B cell (primary cell): ENCODE measurements around the gene SNAP47. TPM values are rescaled to one million over a fixed set of nuclear protein-coding genes. Genes with fewer than 3 reads are reported as not detected.

Experiments used
- ATAC-seq: fragments of 200-7000 bp; cut with Tn5 transposase; one replicate; pipeline ENCODE4 v1.10.0; 2021; ENCODE audit warnings: low read depth, mild to moderate bottlenecking, moderate number of reproducible peaks, moderate library complexity
- CTCF ChIA-PET: fragments of 350-600 bp; sonication (Branson Sonifier 250); formaldehyde crosslinking; loops from one replicate; lab custom pipeline; 2021; ENCODE audit warnings: antibody characterized with exemption, inconsistent platforms; lab: Charles Lee
- POLR2A ChIA-PET: fragments of 350-600 bp; sonication (Branson Sonifier 250); formaldehyde crosslinking; loops from one replicate; lab custom pipeline; 2021; ENCODE audit warnings: antibody characterized with exemption; lab: Charles Lee
- DNase-seq: peaks from one replicate; pipeline ENCODE4 v3.0.0; 2013
- H2AFZ ChIP-seq: 2 replicates; pipeline ENCODE4 v1.6.1; 2012; ENCODE audit warnings: mild to moderate bottlenecking, low read depth, low read length; ENCODE audit not compliant: insufficient read depth, poor library complexity, severe bottlenecking
- H3K27ac ChIP-seq, 2 donors: 1 replicate in 1 of 2; 2 replicates in 1 of 2; pipeline ENCODE4 v1.5.1; 2012 to 2013; ENCODE audit warnings: low read length in 2 of 2, mild to moderate bottlenecking in 2 of 2, moderate library complexity in 1 of 2
- H3K27me3 ChIP-seq, 4 experiments: fragments of 200-600 bp in 1 of 4; sonication (generic) in 1 of 4; replicated peaks in 1 of 4; 1 replicate in 2 of 4; 2 replicates in 2 of 4; pipeline versions ENCODE4 v1.6.1 to v1.7.0; 2013 to 2016; ENCODE audit warnings: low read length in 3 of 4, mild to moderate bottlenecking in 2 of 4, mixed read lengths in 1 of 4, moderate library complexity in 1 of 4; ENCODE audit not compliant: insufficient read depth in 4 of 4, control insufficient read depth in 3 of 4; ENCODE audit errors: control extremely low read depth in 1 of 4
- H3K36me3 ChIP-seq, 2 experiments: replicated peaks in 1 of 2; 1 replicate in 1 of 2; 2 replicates in 1 of 2; pipeline versions ENCODE4 v1.6.1 to v1.7.1; 2013; ENCODE audit warnings: low read length in 1 of 2; ENCODE audit not compliant: insufficient read depth in 2 of 2, control insufficient read depth in 1 of 2; ENCODE audit errors: control extremely low read depth in 1 of 2, extremely low read depth in 1 of 2
- H3K4me1 ChIP-seq, 2 donors: fragments of 200-600 bp in 1 of 2; sonication (generic) in 1 of 2; 1 replicate in 1 of 2; 2 replicates in 1 of 2; pipeline versions ENCODE4 v1.5.1 to v1.6.1; 2013 to 2017; ENCODE audit warnings: low read length in 2 of 2; ENCODE audit not compliant: control insufficient read depth in 2 of 2, insufficient read depth in 2 of 2
- H3K4me2 ChIP-seq: replicated peaks from 2 replicates; pipeline ENCODE3; 2012; ENCODE audit warnings: mild to moderate bottlenecking, low read depth, low read length; ENCODE audit not compliant: poor library complexity, severe bottlenecking
- H3K4me3 ChIP-seq, 5 experiments: fragments of 200-600 bp in 1 of 5; sonication (generic) in 1 of 5; 1 replicate in 3 of 5; 2 replicates in 2 of 5; pipeline versions ENCODE4 v1.5.1 to v1.7.0; 2011 to 2016; ENCODE audit warnings: low read length in 4 of 5, mild to moderate bottlenecking in 4 of 5, low read depth in 2 of 5, control low read depth in 1 of 5, moderate library complexity in 1 of 5; ENCODE audit not compliant: insufficient read depth in 1 of 5; ENCODE audit errors: control extremely low read depth in 1 of 5, extremely low read depth in 1 of 5
- H3K79me2 ChIP-seq: fragments of 200-600 bp; sonication (generic); one replicate; pipeline ENCODE4 v1.6.0; 2016; ENCODE audit warnings: low read length; ENCODE audit not compliant: control insufficient read depth, insufficient read depth
- H3K9ac ChIP-seq: fragments of 200-600 bp; sonication (generic); 2 replicates; pipeline ENCODE4 v1.6.1; 2017; ENCODE audit warnings: mild to moderate bottlenecking, low read length, moderate library complexity
- H3K9me3 ChIP-seq, 3 donors: one replicate each; pipeline versions ENCODE4 v1.6.1 to v1.7.1; 2013; ENCODE audit warnings: low read length in 2 of 3; ENCODE audit not compliant: control insufficient read depth in 2 of 3, insufficient read depth in 1 of 3; ENCODE audit errors: control extremely low read depth in 1 of 3
- H4K20me1 ChIP-seq: 2 replicates; pipeline ENCODE4 v1.6.0; 2012; ENCODE audit warnings: mild to moderate bottlenecking, low read length; ENCODE audit not compliant: insufficient read depth, control insufficient read depth, poor library complexity, severe bottlenecking
- H3K27ac Mint-ChIP-seq: one replicate; pipeline ENCODE4 v1.8.0; 2021; ENCODE audit warnings: mixed read lengths
- H3K27me3 Mint-ChIP-seq: one replicate; pipeline ENCODE4 v1.8.0; 2021; ENCODE audit warnings: mixed read lengths
- H3K4me1 Mint-ChIP-seq: one replicate; pipeline ENCODE4 v1.8.0; 2021; ENCODE audit warnings: mixed read lengths
- H3K4me3 Mint-ChIP-seq: one replicate; pipeline ENCODE4 v1.8.0; 2021; ENCODE audit warnings: mixed read lengths
- H3K9me3 Mint-ChIP-seq: one replicate; pipeline ENCODE4 v1.8.0; 2022; ENCODE audit warnings: mixed read lengths; ENCODE audit not compliant: insufficient read depth
- CTCF ChIP-seq: fragments of 200-600 bp; IDR thresholded peaks from one replicate; pipeline ENCODE4 v1.8.0; 2022; ENCODE audit warnings: antibody characterized with exemption, mild to moderate bottlenecking
- EZH2 ChIP-seq: IDR thresholded peaks from 2 replicates; pipeline ENCODE4 v1.6.1; 2012; ENCODE audit warnings: borderline replicate concordance, low read depth, mild to moderate bottlenecking, moderate library complexity, low read length; ENCODE audit not compliant: insufficient read depth, poor library complexity, severe bottlenecking
- WGBS: methylation state at CpG from one replicate; pipeline ENCODE4 v1.1.5; 2013; ENCODE audit warnings: missing lambda C conversion rate; ENCODE audit not compliant: insufficient coverage; 5-methylcytosine and 5-hydroxymethylcytosine counted together
- intact Hi-C: fragments of 100-400 bp; cut with micrococcal nuclease; formaldehyde crosslinking; loops from one replicate; pipeline ENCODE4 v1.10.0; 2022
- polyA plus RNA-seq: library from polyadenylated mRNA; depleted of rRNA; stranded (reverse); fragments of >200 nt; gene quantifications from 2 replicates; pipeline ENCODE4 v1.2.3, GENCODE V29; 2012
- total RNA-seq, 2 donors: library from RNA; stranded (reverse); fragments of 120-200 nt in 1 of 2; gene quantifications; 1 replicate in 1 of 2; 2 replicates in 1 of 2; pipeline versions ENCODE4 v1.2.3 to v1.2.4, GENCODE V29; 2013 to 2022

SNAP47 gene
- total and polyA plus RNA-seq, 2 donors (not counting 1 experiment from before 2014, with no cell fraction given): 25.6 to 34.9 TPM

GRCh38 chr1:227816750-227817446 lies 81.7 kb downstream of the SNAP47 start:
- ChIA-PET POLR2A (no interaction called here), CTCF (no interaction called here)
- Mint-ChIP-seq H3K27ac (no peak overlapping the region), H3K27me3 (peaks cover 8% of the 10 kb centered on the region), H3K4me3 (no peak overlapping the region), H3K9me3 (peaks cover 23% of the 10 kb centered on the region), H3K4me1 (no peaks in the 10 kb centered on the region)
- ATAC-seq (no peak), DNase-seq (no peak)
- no peak overlapping the region for H3K4me3 ChIP-seq
- H3K79me2 ChIP-seq: no peaks in the 10 kb centered on the region
- TF ChIP-seq EZH2 (no peak), CTCF (no peak)
- no peaks in the 10 kb centered on the region for H4K20me1 ChIP-seq
- H3K4me1 ChIP-seq: no peaks in the 10 kb centered on the region
- H3K9ac ChIP-seq: no peak overlapping the region
- H3K27ac ChIP-seq: no peak overlapping the region
- no peaks in the 10 kb centered on the region for H3K36me3 ChIP-seq
- no peak overlapping the region for H3K4me2 ChIP-seq
- H3K9me3 ChIP-seq: peaks cover 0 to 35% (median 16%) of the 10 kb centered on the region in 3 donors
- intact Hi-C loops: no loop called here
- H2AFZ ChIP-seq: no peak overlapping the region
- WGBS: 93% methylated on average over 15 of the region's 16 CpGs
- H3K27me3 ChIP-seq: no peaks in the 10 kb centered on the region

GRCh38 chr1:227823537-227823936 lies 88.3 kb downstream of the SNAP47 start:
- H3K9me3 Mint-ChIP-seq: peaks cover 18% of the 10 kb centered on the region
- ChIA-PET POLR2A (no interaction called here), CTCF (no interaction called here)
- H4K20me1 ChIP-seq: no peaks in the 10 kb centered on the region
- no peaks in the 10 kb centered on the region for H3K4me1 ChIP-seq
- H3K4me3 ChIP-seq: no peak overlapping the region
- no peaks in the 10 kb centered on the region for H3K79me2 ChIP-seq
- peaks cover 0 to 17% (median 6%) of the 10 kb centered on the region in 3 donors for H3K9me3 ChIP-seq
- no CpG with 5 or more reads among the region's 1 CpG for WGBS
- H3K36me3 ChIP-seq: no peaks in the 10 kb centered on the region
- H3K27me3 Mint-ChIP-seq: peaks cover 31% of the 10 kb centered on the region
- ATAC-seq: no peak
- no peak overlapping the region for H2AFZ ChIP-seq
- H3K27ac Mint-ChIP-seq: no peak overlapping the region
- no peak overlapping the region for H3K27ac ChIP-seq
- H3K4me3 Mint-ChIP-seq: no peak overlapping the region
- intact Hi-C loops: no loop called here
- peaks cover 0 to 2% (median 0%) of the 10 kb centered on the region in 4 experiments for H3K27me3 ChIP-seq
- H3K4me1 Mint-ChIP-seq: no peaks in the 10 kb centered on the region
- H3K4me2 ChIP-seq: no peak overlapping the region
- no peak for DNase-seq
- no peak overlapping the region for H3K9ac ChIP-seq
- TF ChIP-seq CTCF (no peak), EZH2 (no peak)
